HCT116 (cell line): ENCODE data around the gene DOC2A. TPM values are rescaled to one million over a fixed set of nuclear protein-coding genes. Genes with fewer than 3 reads are reported as not detected.

Experiments used
- ATAC-seq: fragments of 200-7000 bp; cut with Tn5 transposase; 2 replicates; pipeline ENCODE4 v1.9.1; 2020; ENCODE audit warnings: mild to moderate bottlenecking, moderate library complexity
- BruUV-seq: library from RNA; stranded (reverse); fragments of 400-500 nt; replicated peaks from 2 replicates; lab custom pipeline; 2021; lab: Mats Ljungman, UMichigan
- CTCF ChIA-PET: fragments of 300-600 bp; sonication (Branson Sonifier 250); formaldehyde crosslinking; loops from one replicate; lab custom pipeline; 2021; ENCODE audit warnings: antibody characterized with exemption; lab: Charles Lee
- POLR2A ChIA-PET: fragments of 300-600, 350-600 bp; sonication (Branson Sonifier 250); formaldehyde crosslinking; loops from one replicate; lab custom pipeline; 2021; ENCODE audit warnings: antibody characterized with exemption; lab: Charles Lee
- RAD21 ChIA-PET, 2 experiments: fragments of 300-600 bp; sonication (Branson Sonifier 250); formaldehyde crosslinking; loops; one replicate each; lab custom pipeline; 2023; ENCODE audit warnings: low total read pairs in 2 of 2; ENCODE audit not compliant: uncharacterized antibody in 2 of 2, unreplicated experiment in 2 of 2, low non-redundant PET in 1 of 2; lab: Charles Lee
- DNase-seq: peaks from one replicate; pipeline ENCODE4 v3.0.0-alpha.2; 2010; ENCODE audit warnings: low read depth, low spot score
- H2AFZ ChIP-seq: fragments of 200-600 bp; shearing (Covaris generic), sonication (generic); 2 replicates; pipeline ENCODE4 v1.6.1; 2017; ENCODE audit warnings: low read depth, mixed run types, mixed read lengths, antibody characterized with exemption, low read length; ENCODE audit not compliant: poor library complexity, severe bottlenecking
- H3K27ac ChIP-seq: 2 replicates; pipeline ENCODE4 v1.5.1; 2012; ENCODE audit warnings: low read depth, low read length
- H3K27me3 ChIP-seq: fragments of 200-600 bp; sonication (generic); 2 replicates; pipeline ENCODE4 v1.6.1; 2016; ENCODE audit warnings: mixed run types, low read length, mixed read lengths; ENCODE audit not compliant: insufficient read depth
- H3K36me3 ChIP-seq, 2 experiments: fragments of 200-500 bp in 1 of 2; fragments of 200-600 bp in 1 of 2; sonication (Bioruptor generic) in 1 of 2; sonication (generic) in 1 of 2; 2 replicates each; pipeline versions ENCODE4 v1.5.1 to v1.6.1; 2014 to 2016; ENCODE audit warnings: low read length in 2 of 2, inconsistent platforms in 1 of 2, mixed read lengths in 1 of 2, mixed run types in 1 of 2; ENCODE audit not compliant: insufficient read depth in 2 of 2, control insufficient read depth in 1 of 2
- H3K4me1 ChIP-seq, 2 experiments: fragments of 200-600 bp in 1 of 2; sonication (generic) in 1 of 2; 2 replicates each; pipeline versions ENCODE4 v1.5.1 to v1.6.1; 2012 to 2017; ENCODE audit warnings: low read length in 2 of 2, inconsistent platforms in 1 of 2, mild to moderate bottlenecking in 1 of 2, mixed read lengths in 1 of 2, mixed run types in 1 of 2, moderate library complexity in 1 of 2; ENCODE audit not compliant: insufficient read depth in 2 of 2, control insufficient read depth in 1 of 2
- H3K4me2 ChIP-seq: fragments of 200-600 bp; sonication (generic); 2 replicates; pipeline ENCODE4 v1.6.1; 2017; ENCODE audit warnings: mixed run types, low read length, mixed read lengths
- H3K4me3 ChIP-seq, 2 experiments: fragments of 200-600 bp in 1 of 2; sonication (generic) in 1 of 2; replicated peaks in 1 of 2; 2 replicates each; pipeline ENCODE4 v1.5.1; 2011 to 2016; ENCODE audit warnings: low read length in 2 of 2, control low read depth in 1 of 2, low read depth in 1 of 2, mild to moderate bottlenecking in 1 of 2, mixed read lengths in 1 of 2, mixed run types in 1 of 2
- H3K79me2 ChIP-seq: fragments of 200-600 bp; sonication (generic); 2 replicates; pipeline ENCODE4 v1.6.1; 2017; ENCODE audit warnings: mild to moderate bottlenecking, mixed run types, low read length, moderate library complexity, mixed read lengths; ENCODE audit not compliant: insufficient read depth
- H3K9ac ChIP-seq: fragments of 200-600 bp; sonication (generic); 2 replicates; pipeline ENCODE4 v1.6.1; 2016; ENCODE audit warnings: low read length, mixed read lengths
- H3K9me2 ChIP-seq: fragments of 200-600 bp; sonication (generic), shearing (Covaris generic); 2 replicates; pipeline ENCODE4 v1.6.1; 2017; ENCODE audit warnings: mixed run types, mild to moderate bottlenecking, moderate library complexity; ENCODE audit not compliant: insufficient read depth
- H3K9me3 ChIP-seq, 2 experiments: fragments of 200-500 bp in 1 of 2; fragments of 200-600 bp in 1 of 2; sonication (Bioruptor generic) in 1 of 2; sonication (generic) in 1 of 2; 2 replicates each; pipeline ENCODE4 v1.6.1; 2014 to 2017; ENCODE audit warnings: low read length in 2 of 2, mixed read lengths in 2 of 2, inconsistent platforms in 1 of 2, low read depth in 1 of 2, mild to moderate bottlenecking in 1 of 2, mixed run types in 1 of 2, moderate library complexity in 1 of 2; ENCODE audit not compliant: control insufficient read depth in 1 of 2, insufficient read depth in 1 of 2
- H4K20me1 ChIP-seq: fragments of 200-600 bp; sonication (generic), shearing (Covaris generic); 2 replicates; pipeline ENCODE4 v1.6.1; 2017; ENCODE audit warnings: mixed run types, mild to moderate bottlenecking, moderate library complexity; ENCODE audit not compliant: insufficient read depth
- CBX3 ChIP-seq: IDR thresholded peaks from 2 replicates; pipeline ENCODE4 v1.6.1; 2012; ENCODE audit warnings: low read depth
- EZH2 ChIP-seq: fragments of 200-600 bp; sonication (generic); IDR thresholded peaks from 2 replicates; pipeline ENCODE4 v1.6.1; 2017; ENCODE audit warnings: antibody characterized with exemption, mixed run types
- FOSL1 ChIP-seq: IDR thresholded peaks from 2 replicates; pipeline ENCODE4 v1.6.1; 2012; ENCODE audit warnings: low read depth
- YY1 ChIP-seq: IDR thresholded peaks from 2 replicates; pipeline ENCODE4 v1.6.1; 2011; ENCODE audit warnings: low read length, low read depth, moderate library complexity, mild to moderate bottlenecking; ENCODE audit not compliant: insufficient replicate concordance; ENCODE audit errors: extremely low read depth
- intact Hi-C: fragments of 100-400 bp; cut with micrococcal nuclease; formaldehyde crosslinking; loops from 2 replicates; pipeline ENCODE4 v1.10.0; 2022
- total RNA-seq: library from RNA; stranded (reverse); gene quantifications from one replicate; pipeline ENCODE4 v1.2.1, GENCODE V29; 2021; ENCODE audit not compliant: unreplicated experiment
- TF ChIP-seq, protein P1 (sequence below), 3 experiments: fragments of 200-600 bp in 1 of 3; sonication (generic) in 1 of 3; IDR thresholded peaks in 2 of 3; conservative IDR thresholded peaks in 1 of 3; 2 replicates each; pipeline ENCODE4 v1.5.1; 2012 to 2017; ENCODE audit warnings: low read depth in 2 of 3, low read length in 2 of 3, antibody characterized with exemption in 1 of 3, borderline replicate concordance in 1 of 3, control low read depth in 1 of 3, mild to moderate bottlenecking in 1 of 3, mixed read lengths in 1 of 3, mixed run types in 1 of 3, moderate library complexity in 1 of 3; ENCODE audit not compliant: insufficient read depth in 1 of 3

Gene DOC2A
- total RNA-seq, 1 experiment from 2014 or later = 17.3 TPM

DNA sequence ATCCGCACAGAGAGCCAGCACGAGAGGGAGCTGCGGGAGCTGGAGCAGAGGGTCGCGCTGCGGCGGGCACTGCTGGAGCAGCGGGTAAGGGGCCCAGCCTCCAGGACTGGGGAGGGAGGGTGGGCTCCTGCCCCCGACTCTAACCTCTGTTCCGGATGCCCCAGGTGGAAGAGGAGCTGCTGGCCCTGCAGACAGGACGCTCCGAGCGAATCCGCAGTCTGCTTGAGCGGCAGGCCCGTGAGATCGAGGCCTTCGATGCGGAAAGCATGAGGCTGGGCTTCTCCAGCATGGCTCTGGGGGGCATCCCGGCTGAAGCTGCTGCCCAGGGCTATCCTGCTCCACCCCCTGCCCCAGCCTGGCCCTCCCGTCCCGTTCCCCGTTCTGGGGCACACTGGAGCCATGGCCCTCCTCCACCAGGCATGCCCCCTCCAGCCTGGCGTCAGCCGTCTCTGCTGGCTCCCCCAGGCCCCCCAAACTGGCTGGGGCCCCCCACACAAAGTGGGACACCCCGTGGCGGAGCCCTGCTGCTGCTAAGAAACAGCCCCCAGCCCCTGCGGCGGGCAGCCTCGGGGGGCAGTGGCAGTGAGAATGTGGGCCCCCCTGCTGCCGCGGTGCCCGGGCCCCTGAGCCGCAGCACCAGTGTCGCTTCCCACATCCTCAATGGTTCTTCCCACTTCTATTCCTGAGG lies 19.8 kb downstream of the DOC2A start:
- H3K4me3 ChIP-seq = no peak overlapping the region
- H3K9ac ChIP-seq = no peak overlapping the region
- TF ChIP-seq FOSL1 (no peak), CBX3 (no peak)
- H3K27ac ChIP-seq = no peak overlapping the region
- no peak overlapping the region for H2AFZ ChIP-seq
- DNase-seq (no peak), ATAC-seq (no peak)
- no peaks in the 10 kb centered on the region for H3K79me2 ChIP-seq
- H3K9me3 ChIP-seq = no peaks in the 10 kb centered on the region
- no TSS peak for BruUV-seq
- no peaks in the 10 kb centered on the region for H3K27me3 ChIP-seq
- H3K4me2 ChIP-seq = no peak overlapping the region
- ChIA-PET RAD21 (no interaction called here), CTCF (no interaction called here), POLR2A (no interaction called here)
- H4K20me1 ChIP-seq = no peaks in the 10 kb centered on the region
- no peaks in the 10 kb centered on the region for H3K9me2 ChIP-seq
- peaks cover 9 to 22% of the 10 kb centered on the region in 2 experiments for H3K4me1 ChIP-seq
- intact Hi-C loops = no loop called here
- H3K36me3 ChIP-seq = peaks cover 30 to 31% of the 10 kb centered on the region in 2 experiments

DNA sequence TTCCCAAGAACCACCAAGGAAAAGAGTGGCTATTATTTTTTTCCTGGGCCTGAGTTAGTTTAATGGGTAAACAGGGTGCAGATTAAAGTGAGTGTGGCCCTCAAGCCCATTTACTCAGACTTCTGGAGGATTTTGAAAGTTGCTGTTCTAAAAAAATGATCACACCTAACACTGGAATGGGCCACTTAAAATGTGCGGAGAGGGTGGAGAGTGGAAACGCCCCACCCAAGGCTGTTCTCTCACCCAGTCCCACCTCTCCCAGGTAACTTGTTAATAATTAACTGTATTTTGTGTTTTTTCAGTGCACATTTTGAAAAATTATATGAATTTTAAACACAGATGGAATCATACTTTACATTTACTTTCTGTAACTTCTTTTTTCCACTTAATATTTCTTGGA lies 20.8 kb downstream of the DOC2A start:
- Histone ChIP-seq H2AFZ (no peak overlapping the region), H3K4me3 (no peak overlapping the region), H3K4me1 (peaks cover 9 to 14% of the 10 kb centered on the region in 2 experiments), H3K9me2 (no peaks in the 10 kb centered on the region), H3K36me3 (peaks cover 32% of the 10 kb centered on the region in 2 experiments), H3K27me3 (no peaks in the 10 kb centered on the region), H3K4me2 (no peak overlapping the region), H3K79me2 (no peaks in the 10 kb centered on the region), H4K20me1 (no peaks in the 10 kb centered on the region), H3K9me3 (no peaks in the 10 kb centered on the region), H3K27ac (no peak overlapping the region), H3K9ac (no peak overlapping the region)
- CTCF ChIA-PET = no interaction called here
- POLR2A ChIA-PET = no interaction called here
- no peak for ATAC-seq
- RAD21 ChIA-PET = no interaction called here
- TF ChIP-seq YY1 (no peak), EZH2 (no peak)
- TF ChIP-seq, protein P1, sequence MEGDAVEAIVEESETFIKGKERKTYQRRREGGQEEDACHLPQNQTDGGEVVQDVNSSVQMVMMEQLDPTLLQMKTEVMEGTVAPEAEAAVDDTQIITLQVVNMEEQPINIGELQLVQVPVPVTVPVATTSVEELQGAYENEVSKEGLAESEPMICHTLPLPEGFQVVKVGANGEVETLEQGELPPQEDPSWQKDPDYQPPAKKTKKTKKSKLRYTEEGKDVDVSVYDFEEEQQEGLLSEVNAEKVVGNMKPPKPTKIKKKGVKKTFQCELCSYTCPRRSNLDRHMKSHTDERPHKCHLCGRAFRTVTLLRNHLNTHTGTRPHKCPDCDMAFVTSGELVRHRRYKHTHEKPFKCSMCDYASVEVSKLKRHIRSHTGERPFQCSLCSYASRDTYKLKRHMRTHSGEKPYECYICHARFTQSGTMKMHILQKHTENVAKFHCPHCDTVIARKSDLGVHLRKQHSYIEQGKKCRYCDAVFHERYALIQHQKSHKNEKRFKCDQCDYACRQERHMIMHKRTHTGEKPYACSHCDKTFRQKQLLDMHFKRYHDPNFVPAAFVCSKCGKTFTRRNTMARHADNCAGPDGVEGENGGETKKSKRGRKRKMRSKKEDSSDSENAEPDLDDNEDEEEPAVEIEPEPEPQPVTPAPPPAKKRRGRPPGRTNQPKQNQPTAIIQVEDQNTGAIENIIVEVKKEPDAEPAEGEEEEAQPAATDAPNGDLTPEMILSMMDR (IDR thresholded peaks at IDR 0.05 in 2 of 3, conservative IDR thresholded peaks at IDR 0.05 in 1 of 3; ENCODE audit: borderline replicate concordance in 1 of 3, insufficient read depth in 1 of 3, low read depth in 2 of 3, low read length in 2 of 3) = no peak
- intact Hi-C loops = no loop called here
- no TSS peak for BruUV-seq
- no peak for DNase-seq
